ENCODE data around the gene CNIH4. TPM values are rescaled to one million over a fixed set of nuclear protein-coding genes. Genes with fewer than 3 reads are reported as not detected.

CNIH4 gene
- total RNA-seq, 1 experiment from 2014 or later, result 93.8 TPM

GRCh38 chr1:224325959-224326358, 30.7 kb upstream of the CNIH4 start:
- Histone ChIP-seq H3K9me3 (ENCODE audit: insufficient read depth, low read depth) (no peaks in the 10 kb centered on the region), H3K79me2 (ENCODE audit: low read depth) (peaks cover 55% of the 10 kb centered on the region), H3K27ac (no peak overlapping the region), H4K20me1 (ENCODE audit: insufficient read depth) (no peaks in the 10 kb centered on the region; the same call in 1 of the 2 replicates), H3F3A (ENCODE audit: insufficient read depth, low read depth) (peaks cover 15% of the 10 kb centered on the region), H3K4me2 (no peak overlapping the region), H3K27me3 (ENCODE audit: insufficient read depth, low read depth) (no peaks in the 10 kb centered on the region), H3K9me2 (ENCODE audit: insufficient read depth) (no peaks in the 10 kb centered on the region), H3K4me3 (no peak overlapping the region), H3K36me3 (ENCODE audit: low read depth) (peaks cover 11% of the 10 kb centered on the region; the same call in 1 of the 2 replicates), H2AFZ (no peak overlapping the region), H3K4me1 (replicated peaks; ENCODE audit: insufficient read depth) (peaks cover 10% of the 10 kb centered on the region)
- ChIA-PET CTCF (interaction anchor here (0.5 kb wide), 1 partner anchor 131 kb away, joined by 8 read pairs; no protein-coding TSS in a partner anchor), POLR2A (ENCODE audit: unreplicated experiment) (no interaction called here)
- BruUV-seq (replicated peaks), result no TSS peak
- intact Hi-C loops (cut with micrococcal nuclease; ENCODE audit: unreplicated experiment), result no loop called here
- DNase-seq, result no peak
- TF ChIP-seq EZH2 (IDR thresholded peaks at IDR 0.05; ENCODE audit: low read depth) (no peak), CTCF (conservative IDR thresholded peaks at IDR 0.05) (no peak)

DNA sequence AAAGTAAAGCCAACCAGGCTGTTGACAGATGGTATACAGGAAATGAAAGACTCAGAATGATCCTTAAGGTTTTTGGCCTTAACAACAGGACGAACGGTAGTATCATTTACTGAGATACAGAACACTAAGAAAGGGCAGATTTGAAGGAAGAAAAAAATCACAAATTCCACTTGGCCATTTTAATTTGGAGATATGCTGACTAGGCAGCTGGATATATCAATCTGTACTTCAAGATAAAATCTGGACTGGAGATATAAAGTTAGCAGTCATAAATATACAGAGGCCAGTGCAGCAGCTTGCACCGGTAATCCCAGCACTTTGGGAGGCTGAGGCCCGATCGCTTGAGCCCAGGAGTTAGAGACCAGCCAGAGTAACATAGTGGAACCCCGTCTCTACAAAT, 28.0 kb upstream of the CNIH4 start:
- Histone ChIP-seq H3K9me2 (ENCODE audit: insufficient read depth) (no peaks in the 10 kb centered on the region), H3F3A (ENCODE audit: insufficient read depth, low read depth) (peaks cover 19% of the 10 kb centered on the region), H3K4me2 (peak overlapping the region; percentile 88), H2AFZ (no peak overlapping the region), H3K36me3 (ENCODE audit: low read depth) (0 out of 2 replicates have a peak, but pooled peaks cover 11% of the 10 kb centered on the region), H4K20me1 (ENCODE audit: insufficient read depth) (no peaks in the 10 kb centered on the region; the same call in 1 of the 2 replicates), H3K4me1 (replicated peaks; ENCODE audit: insufficient read depth) (peaks cover 14% of the 10 kb centered on the region), H3K27ac (no peak overlapping the region), H3K9me3 (ENCODE audit: insufficient read depth, low read depth) (no peaks in the 10 kb centered on the region), H3K4me3 (peak overlapping the region; percentile 87; the same call in 1 of the 2 replicates), H3K27me3 (ENCODE audit: insufficient read depth, low read depth) (no peaks in the 10 kb centered on the region), H3K79me2 (ENCODE audit: low read depth) (peaks cover 43% of the 10 kb centered on the region)
- BruUV-seq (replicated peaks), result no TSS peak
- TF ChIP-seq CTCF (conservative IDR thresholded peaks at IDR 0.05) (no peak), EZH2 (IDR thresholded peaks at IDR 0.05; ENCODE audit: low read depth) (no peak)
- POLR2A ChIA-PET (ENCODE audit: unreplicated experiment), result no interaction called here
- DNase-seq, result no peak
- intact Hi-C loops (cut with micrococcal nuclease; ENCODE audit: unreplicated experiment), result no loop called here
- CTCF ChIA-PET, result no interaction called here

DNA sequence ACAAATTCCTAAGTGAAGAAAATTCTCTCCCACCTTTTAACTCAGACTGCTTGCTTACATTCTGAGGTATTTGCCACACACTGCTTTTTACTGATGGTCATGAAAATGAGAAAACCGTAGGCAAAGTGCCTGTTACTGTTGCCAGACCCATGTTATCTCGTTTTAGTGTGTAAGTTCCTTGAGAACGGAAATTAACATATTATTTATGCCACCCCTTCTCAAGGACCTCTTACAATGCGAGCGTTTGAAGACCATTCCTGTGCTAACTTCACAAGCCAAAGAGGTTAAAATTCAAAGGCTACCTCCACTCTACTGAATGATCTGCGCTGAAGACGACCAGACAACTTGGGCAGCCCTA, 27.2 kb upstream of the CNIH4 start:
- H3K4me2 ChIP-seq, result peak overlapping the region; percentile 88
- 0 out of 2 replicates have a peak, but pooled peaks cover 6% of the 10 kb centered on the region for H3K36me3 ChIP-seq (ENCODE audit: low read depth)
- peak overlapping the region; percentile 87 for H3K4me3 ChIP-seq
- H2AFZ ChIP-seq, result peak overlapping the region; percentile 91
- intact Hi-C loops (cut with micrococcal nuclease; ENCODE audit: unreplicated experiment), result no loop called here
- H3K4me1 ChIP-seq (replicated peaks; ENCODE audit: insufficient read depth), result peaks cover 16% of the 10 kb centered on the region
- CTCF ChIA-PET, result interaction anchor here (0.6 to 0.7 kb wide), 2 partner anchors 33 to 151 kb away, joined by 4 read pairs; no protein-coding TSS in a partner anchor
- no peaks in the 10 kb centered on the region for H3K9me3 ChIP-seq (ENCODE audit: insufficient read depth, low read depth)
- POLR2A ChIA-PET (ENCODE audit: unreplicated experiment), result interaction anchor here (0.6 to 1.0 kb wide), 3 partner anchors 168 to 559 kb away, joined by 3 to 7 read pairs (median 5); no protein-coding TSS in a partner anchor
- peaks cover 41% of the 10 kb centered on the region for H3K79me2 ChIP-seq (ENCODE audit: low read depth)
- TF ChIP-seq CTCF (conservative IDR thresholded peaks at IDR 0.05) (no peak), EZH2 (IDR thresholded peaks at IDR 0.05; ENCODE audit: low read depth) (no peak)
- TSS peak; percentile 58 for BruUV-seq (replicated peaks)
- H3K27ac ChIP-seq, result peak overlapping the region; percentile 78
- no peak for DNase-seq
- H3K9me2 ChIP-seq (ENCODE audit: insufficient read depth), result no peaks in the 10 kb centered on the region
- H4K20me1 ChIP-seq (ENCODE audit: insufficient read depth), result no peaks in the 10 kb centered on the region; the same call in 1 of the 2 replicates
- H3F3A ChIP-seq (ENCODE audit: insufficient read depth, low read depth), result peaks cover 18% of the 10 kb centered on the region
- no peaks in the 10 kb centered on the region for H3K27me3 ChIP-seq (ENCODE audit: insufficient read depth, low read depth)

Data from PC-9 (cell line).